Measurements from ENCODE around the gene EFEMP1.

The EFEMP1 gene

DNA sequence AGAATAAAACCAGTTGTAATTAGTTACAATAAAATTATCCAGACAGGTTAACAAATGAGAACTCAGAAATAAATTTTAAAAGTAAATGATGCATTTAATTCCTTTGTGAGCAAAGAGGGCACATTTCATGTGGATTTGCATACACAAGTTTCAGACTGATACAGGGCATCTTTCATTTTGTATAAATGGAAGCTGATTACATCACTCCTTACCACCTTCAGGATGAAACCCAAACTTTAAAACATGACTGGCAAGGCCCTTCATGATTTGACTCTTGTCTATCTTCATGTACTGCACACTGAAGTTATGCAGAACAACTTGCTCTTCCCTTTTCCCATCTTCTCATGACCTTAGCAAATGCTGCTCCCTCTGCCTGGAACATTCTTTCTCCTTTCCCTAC, 26.9 kb downstream of the EFEMP1 start:
- no peak for DNase-seq (ENCODE audit: low spot score)

DNA sequence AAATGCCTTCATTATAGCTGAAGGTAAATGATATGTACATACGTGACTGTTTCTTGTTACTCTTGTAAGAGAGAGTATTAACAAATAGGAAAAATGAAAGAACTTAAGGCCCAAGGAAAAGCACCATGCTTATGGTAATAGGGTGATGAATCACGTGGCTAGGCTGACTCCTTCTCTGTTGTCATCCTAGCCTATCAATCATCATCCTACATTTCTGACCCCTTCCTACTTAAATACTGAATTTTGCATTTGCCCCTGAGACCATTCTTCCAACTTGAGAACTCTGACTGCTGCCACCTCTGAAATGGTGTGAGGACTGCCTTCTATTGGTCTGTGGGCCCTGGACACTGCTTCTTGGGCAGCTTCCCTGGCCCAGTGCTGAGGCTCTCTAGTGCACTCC, 28.9 kb downstream of the EFEMP1 start:
- no peak for DNase-seq (ENCODE audit: low spot score)

DNA sequence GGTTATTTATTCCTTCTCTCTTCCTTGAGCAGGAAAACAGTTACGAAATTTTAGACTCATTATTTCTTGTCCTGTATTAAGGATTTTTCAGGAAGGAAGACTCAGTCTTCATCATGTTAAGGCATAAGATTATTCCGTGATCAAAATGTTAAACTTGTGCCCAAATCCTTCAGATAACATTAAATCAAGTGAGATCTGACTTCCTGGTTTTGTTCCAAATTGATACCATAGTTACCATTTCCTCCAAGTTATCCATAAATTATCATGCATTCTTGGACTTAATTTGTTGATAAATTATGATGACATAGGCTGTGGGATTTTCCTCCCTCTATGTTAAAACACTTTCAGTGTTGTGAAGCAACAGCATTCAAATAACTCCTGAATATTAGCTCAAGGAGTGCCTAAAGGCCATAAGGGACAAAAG, 31.9 kb downstream of the EFEMP1 start:
- DNase-seq (ENCODE audit: low spot score): no peak

DNA sequence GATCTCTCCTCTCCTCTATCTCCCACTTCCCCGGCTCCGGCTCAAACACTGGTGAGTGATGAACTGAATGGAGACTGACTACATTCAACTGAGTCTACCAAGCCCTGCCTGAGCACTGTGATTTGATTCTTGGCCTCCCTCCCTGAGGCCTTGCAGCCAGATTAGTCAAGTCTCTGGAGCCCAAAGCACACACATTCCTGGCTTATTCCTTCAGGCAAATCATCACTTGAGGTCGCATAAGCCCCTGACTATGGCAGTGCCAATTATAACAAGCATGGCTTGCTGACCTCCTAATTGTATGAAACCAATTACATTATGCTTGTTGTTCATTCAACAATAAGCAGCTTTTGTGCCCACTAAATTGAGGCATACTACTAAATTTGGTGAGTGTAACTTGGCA, 34.6 kb downstream of the EFEMP1 start:
- DNase-seq (ENCODE audit: low spot score): no peak

DNA sequence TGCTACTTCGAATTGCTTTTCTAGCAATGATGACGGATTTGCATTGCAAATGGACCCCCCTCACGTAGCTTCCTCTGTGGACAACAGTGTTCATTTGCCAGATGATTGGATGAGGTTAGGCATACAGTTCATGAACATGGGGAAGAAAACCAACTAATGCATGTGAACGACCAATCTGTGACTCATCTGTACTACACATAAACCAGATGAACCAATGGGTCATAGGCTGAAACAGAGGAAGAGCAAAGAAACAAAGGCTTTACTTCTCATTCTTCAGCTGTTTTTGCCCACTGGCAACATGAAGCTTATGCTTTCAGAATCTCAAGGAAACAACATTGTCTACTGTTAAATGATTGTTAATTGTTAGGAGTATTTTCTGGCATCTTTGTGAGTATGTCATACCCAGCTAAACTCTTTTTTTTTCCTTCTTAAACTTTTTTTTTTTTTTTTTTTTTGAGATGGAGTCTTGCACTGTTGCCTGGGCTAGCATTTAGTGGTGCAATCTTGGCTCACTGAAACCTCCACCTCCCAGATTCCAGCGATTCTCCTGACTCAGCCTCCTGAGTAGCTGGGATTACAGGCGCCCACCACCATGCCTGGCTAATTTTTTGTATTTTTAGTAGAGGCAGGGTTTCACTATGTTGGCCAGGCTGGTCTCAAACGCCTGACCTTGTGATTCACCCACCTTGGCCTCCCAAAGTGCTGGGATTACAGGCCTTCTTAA, 35.5 kb downstream of the EFEMP1 start:
- peak; percentile 42 for DNase-seq (ENCODE audit: low spot score)

DNA sequence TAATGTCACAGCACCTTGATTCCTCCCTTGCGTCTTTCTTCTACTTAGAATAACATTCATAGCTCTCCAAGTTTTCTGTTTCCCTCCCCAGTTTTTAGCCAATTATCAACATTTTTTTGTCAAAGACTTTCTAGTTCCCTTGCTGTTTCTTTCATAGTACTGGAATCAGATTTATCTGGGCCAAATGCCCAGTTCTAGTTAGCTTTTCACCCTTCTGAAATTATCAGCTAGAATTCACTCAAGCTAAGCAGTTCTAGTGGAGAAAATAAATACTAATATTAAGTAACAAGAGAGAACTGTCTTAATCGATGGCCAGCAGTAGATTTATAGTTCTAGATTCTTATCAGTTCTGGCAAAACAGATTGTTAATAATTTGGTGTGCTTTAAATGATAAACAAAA, 36.2 kb downstream of the EFEMP1 start:
- no peak for DNase-seq (ENCODE audit: low spot score)

DNA sequence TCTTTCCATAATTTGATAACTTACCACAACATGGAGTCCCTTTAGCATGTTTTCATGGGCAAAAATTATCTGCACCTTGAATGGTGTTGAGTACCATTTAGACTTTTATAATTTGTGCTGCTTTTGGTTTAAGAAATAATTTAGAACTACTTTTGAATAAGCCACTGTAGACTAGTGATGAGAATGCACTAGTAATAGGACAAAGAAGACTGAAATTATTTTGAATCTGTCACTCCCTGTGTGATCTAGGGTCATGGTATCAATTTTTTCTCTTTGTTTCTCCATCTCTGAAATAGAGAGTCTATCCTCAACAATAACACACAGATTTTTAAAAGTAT, 37.7 kb downstream of the EFEMP1 start:
- DNase-seq (ENCODE audit: low spot score): no peak

DNA sequence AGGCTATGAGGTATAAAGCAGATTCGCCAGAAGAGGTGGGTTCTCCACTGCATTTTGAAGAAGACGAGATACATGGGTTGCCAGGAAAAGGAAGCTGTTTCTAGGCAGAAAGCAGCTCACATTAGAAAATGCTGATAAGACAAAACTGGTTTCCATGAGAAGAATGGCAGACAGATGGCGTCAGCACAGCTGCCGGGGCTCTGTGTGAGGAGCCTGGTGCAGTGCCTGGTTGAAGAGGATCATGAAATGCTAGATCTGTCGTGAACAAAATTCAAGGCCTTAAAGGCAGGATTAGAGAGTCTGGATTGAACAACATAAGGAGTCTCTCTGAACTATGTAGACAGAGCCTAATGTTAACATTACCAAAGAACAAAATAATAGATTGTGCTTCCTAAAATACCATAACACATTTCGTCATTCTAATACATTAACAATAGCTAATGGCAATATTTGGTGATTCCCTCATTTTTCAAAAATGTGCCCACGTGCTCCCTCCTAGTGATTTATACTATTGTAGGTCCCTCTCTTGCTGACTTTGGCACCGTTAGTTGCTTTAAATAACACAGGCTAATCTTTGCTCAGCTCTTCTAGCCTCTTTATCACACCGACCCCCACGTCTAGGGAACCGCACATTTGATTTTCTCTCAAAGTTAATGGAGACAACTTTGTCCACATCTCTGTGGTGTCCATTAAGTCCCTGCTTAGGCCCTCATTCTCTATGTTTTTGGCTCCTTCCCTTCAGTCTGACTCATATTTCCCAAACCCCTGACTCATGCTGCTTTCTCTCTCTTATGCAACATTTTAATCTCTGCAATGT, 38.2 kb downstream of the EFEMP1 start:
- DNase-seq (ENCODE audit: low spot score): peak; percentile 52

DNA sequence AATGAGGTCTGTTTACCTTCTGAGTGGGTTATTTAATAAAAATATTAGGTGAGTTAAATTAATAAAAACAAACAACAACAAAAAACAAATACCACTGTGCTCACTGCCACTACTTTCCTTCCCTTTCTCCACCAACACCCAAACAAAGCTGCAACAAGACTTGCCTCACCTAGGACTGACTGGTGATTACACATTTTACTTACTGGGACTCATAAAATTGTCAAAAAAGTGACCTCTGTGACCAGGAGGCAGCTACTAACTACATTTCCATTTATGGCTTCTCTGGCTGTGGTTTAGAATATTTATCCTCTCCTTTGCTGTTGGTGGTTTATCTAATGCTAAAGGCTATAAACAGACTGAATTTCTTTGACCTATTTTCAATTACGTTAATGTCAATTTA, 39.8 kb downstream of the EFEMP1 start:
- no peak for DNase-seq (ENCODE audit: low spot score)

DNA sequence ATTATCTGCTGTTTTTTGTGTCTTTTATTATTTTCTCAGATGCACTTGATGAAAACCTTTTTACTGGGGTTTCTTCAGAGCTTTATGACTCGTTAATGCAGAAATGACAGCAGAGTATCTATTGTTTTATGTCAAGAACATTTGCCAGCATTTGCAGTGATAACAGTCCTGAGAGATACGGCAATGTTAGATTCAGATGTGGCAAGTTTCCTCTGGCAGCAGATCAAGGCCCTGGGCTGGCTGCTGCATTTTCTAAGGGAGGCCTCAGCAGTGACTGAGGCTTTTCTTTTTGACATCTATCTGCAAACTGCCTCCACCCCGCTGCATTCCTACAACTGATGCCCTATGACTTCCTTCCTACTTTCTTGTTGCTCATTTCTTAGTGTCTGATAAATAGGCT, 40.2 kb downstream of the EFEMP1 start:
- peak; percentile 21 for DNase-seq (ENCODE audit: low spot score)

DNA sequence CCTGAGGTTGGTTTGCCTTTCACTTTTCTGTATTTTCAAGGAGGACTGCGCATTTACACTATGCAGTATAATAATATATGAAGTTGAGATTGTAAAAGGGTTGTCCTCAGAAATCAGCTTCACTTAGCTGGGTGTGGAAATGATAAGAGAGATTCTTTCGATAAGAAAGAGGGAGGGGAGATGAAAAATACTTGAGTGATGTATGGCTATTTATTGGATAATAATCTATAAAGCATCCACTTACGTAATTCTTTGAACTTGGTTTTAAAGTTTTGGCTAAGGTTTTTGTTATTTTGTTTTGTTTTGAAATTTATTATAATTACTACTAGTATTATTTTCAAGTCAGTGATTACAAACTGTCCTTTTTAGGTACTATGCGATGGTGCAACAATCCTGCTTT, 40.6 kb downstream of the EFEMP1 start:
- DNase-seq (ENCODE audit: low spot score): no peak

DNA sequence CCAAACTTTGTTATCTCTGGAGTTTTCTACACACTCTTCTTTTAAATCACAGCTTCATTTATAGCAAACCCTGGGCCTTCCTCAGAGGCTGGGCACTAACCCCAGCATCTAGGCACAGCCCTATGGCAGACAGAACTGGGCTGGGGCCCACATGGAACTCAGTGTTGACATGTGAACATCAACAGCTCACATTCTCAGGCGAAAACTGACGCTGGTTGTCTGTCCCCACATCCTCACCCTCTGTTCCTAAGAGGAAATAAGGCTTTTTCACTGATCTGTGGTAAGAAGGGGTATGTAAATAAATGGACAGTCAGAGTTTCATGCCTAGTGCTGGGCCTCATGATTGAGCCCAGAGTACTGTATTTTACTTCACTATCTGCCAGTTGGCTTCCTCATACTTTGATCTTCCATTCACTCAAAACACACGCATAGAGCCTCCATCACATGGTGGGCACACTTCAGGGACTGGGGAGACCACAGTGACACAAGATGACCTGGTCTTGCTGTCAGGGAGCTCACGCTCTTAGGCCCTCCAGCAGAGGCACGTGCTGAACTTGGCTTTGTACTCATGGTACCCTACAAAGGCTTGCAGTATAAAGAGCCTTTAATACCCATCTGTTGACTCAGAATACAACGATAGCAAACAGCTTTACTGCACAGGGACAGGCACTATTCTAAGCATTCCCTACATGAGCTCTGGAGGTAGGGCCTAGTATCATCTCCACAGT, 43.0 kb downstream of the EFEMP1 start:
- no peak for DNase-seq (ENCODE audit: low spot score)

DNA sequence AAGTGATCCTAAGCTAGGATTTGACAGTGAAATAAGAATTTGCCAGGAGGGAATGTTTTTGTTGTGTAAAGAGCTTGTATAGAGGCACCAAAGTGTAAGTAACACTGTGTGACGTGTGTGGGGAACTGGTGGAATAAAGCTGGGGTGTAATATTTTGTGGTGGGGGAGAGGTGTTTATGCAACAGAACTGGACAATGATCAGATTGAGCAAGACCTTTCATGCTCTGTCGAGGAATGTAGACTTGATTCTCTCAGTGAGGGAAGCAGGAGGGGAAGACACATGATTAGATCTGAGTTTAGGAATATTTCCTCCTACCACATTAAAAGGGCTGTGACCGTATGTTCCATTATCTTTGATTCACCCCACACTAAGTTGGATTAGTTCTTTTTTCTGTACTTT, 43.6 kb downstream of the EFEMP1 start:
- no peak for DNase-seq (ENCODE audit: low spot score)

DNA sequence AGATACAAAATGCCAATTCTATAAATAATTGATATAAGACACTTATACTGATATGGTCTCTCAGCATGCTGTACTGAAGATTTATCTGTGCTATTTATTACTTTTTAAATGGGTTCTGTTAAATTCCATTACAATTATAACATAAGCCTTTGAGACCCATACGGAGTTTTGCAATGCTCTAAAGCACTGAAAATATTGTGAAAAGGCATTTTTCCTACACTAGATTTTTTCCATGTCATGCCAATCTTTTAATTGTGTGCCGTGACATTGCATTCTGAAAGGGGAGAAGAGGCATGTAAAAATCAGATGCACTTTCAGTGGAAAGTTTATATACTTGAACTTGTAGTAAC, 46.5 kb downstream of the EFEMP1 start:
- DNase-seq (ENCODE audit: low spot score): no peak

DNA sequence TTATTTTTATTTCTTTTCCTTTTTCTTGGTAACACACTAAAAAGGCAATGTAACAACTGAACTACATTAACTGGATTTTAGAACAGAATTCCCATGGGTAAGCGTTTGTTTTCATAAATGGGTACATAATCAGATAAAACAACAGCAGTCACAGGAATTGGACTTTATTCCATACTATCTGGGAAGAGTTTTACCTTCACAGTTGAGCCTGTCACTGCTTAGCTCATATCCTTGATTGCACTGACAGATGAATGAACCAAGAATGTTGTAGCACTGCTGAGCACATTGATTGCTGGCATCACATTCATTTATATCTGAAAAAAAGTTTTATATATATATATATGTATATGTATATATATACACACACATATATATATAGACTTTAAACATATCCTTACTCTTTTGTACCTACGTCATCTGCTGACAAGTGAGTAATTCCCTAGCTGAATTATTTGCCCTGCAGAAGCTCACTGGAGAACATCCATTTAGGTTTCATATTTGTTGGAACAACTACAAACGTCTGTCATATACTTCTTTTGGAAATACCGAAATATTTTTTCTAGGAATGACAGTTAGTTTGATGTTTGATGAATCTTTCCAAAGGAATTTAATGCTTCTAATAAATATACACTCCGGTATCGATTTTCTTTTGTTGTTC, 47.0 kb downstream of the EFEMP1 start:
- DNase-seq (ENCODE audit: low spot score): no peak

DNA sequence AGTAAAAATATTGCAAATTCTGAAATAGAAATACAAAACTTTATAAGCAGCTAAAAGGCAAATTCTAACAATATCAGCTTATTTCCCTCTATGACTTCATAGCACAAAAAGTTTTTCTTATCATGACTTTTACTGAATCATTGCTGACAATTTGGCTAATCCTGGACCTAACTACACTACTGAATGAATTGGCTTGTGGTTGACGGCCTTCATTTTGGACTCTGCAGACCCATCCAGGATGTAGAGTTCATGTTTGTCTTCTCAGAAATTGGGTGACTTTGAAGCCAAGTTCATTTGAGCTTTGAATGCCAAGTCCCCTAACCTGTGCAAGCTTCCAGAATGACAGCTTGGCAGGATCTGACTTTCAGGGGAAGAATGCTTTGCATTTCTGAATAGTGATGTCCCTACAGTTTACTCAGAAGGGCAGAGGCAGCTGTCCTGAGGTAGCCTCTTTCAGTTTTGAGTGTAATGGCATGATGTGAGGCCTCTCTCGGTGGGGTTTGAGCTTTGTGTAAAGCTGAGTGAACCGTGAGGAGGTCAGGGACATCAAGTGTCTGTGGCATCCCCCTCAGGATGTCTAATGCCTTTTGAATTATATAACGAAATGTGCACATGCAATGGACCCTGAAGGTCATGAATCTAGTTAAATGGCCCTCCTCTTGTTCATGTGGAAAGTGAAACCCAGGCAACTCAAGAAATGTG, 48.0 kb downstream of the EFEMP1 start:
- DNase-seq (ENCODE audit: low spot score): no peak

DNA sequence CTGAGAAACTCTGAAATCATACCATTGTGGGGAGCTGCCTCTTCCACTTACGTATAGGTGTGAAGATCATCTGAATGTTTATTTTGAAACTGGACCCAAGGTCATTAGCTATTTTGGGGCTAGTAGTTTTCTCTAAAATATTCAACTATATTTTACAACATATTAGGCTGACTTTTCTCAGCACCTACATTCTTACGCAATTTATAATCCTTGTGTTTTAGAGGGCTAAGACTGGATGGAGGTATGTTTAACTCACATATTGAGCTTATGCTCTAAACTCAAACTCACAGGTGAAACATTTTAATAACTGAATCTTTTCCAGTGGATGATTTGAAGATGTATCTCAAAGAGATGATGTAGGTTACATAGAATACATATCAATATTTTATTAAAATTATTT, 49.2 kb downstream of the EFEMP1 start:
- no peak for DNase-seq (ENCODE audit: low spot score)

DNA sequence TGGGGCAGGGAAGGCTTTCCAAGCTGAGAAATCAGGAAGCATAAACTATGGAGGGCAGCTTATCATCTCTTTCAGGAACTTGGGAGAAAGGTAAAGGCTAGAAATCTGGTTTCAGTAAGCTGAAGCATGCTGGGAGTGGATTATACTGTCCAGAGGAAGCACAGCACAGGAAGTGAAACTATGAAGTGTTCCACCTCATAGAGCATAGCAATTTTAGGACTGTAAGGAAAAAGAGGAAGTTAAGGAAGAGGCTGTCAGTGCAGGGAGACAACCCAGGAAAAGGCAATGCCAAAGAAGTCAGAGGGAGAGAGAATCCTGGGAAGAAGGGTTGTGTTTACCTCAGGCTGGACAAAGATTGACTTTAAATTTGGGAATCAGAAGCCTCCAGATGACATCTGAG, 51.9 kb downstream of the EFEMP1 start:
- DNase-seq (ENCODE audit: low spot score): no peak

DNA sequence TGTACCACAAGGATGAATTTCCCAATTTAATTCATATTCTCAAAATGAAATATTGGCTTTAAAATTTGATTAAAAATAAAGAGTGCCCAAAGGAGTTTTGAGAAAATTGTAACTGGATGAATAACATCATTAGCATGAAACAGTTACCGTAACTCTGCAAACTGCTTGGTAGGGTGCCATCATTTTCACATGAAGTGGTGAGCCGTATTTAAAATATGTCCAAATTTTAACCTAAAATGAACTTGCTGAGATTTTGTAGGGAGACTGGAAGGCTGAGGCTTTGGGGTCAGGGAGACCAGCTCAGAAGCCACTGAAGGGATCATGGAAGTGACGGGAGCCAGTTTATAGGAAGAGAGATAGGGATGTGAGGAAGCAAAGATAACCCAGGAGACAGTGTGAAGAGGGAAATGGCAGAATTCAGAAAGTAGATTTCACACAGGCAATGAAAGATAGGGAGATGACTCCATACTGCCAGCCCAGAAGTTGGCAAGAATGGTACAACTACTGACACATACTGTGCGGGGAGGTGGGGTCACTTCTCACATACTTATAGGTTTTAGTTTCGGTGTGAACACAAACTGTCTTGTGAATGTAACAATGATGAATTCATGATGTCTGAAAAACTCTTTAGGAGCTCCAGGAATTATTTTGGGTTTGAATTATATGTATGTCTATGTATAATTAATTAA, 53.8 kb downstream of the EFEMP1 start:
- DNase-seq (ENCODE audit: low spot score): no peak

DNA sequence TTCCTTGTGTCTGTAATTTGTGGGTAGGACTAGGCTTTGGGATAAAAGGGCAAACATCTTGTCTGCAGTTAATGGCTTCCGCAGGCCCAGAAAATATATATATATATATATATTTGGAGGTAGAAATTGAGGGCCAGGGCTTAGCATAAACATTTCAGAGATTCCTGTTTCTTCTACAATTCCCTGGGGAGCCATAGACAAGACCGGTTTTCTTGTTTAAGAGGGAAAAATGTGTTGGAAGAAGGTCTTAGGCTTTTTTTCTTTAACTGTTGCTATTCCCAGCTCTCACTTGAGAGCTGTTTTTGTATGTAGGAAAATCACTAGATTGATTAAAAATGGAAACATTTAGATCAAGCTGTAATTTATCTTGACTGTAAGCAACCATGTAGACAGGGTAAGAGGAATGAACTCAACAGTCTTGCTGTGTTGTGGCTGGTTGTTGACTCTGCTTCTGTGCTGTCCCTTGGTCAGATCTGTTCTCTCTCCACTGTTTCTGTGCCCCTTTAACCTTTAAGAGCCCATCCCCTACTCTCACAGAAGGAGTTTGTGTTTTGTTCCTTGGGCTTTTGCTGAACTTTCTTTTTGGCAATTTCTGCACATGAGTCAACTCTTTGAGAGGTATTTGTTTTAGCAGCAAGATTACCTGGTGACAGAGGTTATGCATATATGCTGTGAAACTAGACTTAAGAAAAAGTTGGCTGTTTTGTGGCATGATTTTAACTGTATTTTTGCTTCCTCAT, 58.3 kb downstream of the EFEMP1 start:
- no peak for DNase-seq (ENCODE audit: low spot score)
